ENCODE measurements around the gene MS4A15.
"Not testable (repeated sequence)": the region's sequence is repeated elsewhere in the genome, so short reads cannot be mapped to it uniquely, and the experiment has no call there.

The MS4A15 gene

GRCh38 chr11:60810569-60810968 is 53.9 kb downstream of the MS4A15 start:
- TF ChIP-seq CSRNP3 (CRISPR knock-in tag; IDR thresholded peaks at IDR 0.05): no peak
- no peak for ATAC-seq

- no peak for ATAC-seq
- no peak for TF ChIP-seq RARB (CRISPR knock-in tag; IDR thresholded peaks at IDR 0.05)
- no peak for TF ChIP-seq OSR1 (CRISPR knock-in tag; IDR thresholded peaks at IDR 0.05)
- TF ChIP-seq ZNF70 (CRISPR knock-in tag; IDR thresholded peaks at IDR 0.05): no peak
- TF ChIP-seq ZC3H10 (CRISPR knock-in tag; IDR thresholded peaks at IDR 0.05): no peak
- no peak for TF ChIP-seq PPARA (CRISPR knock-in tag; IDR thresholded peaks at IDR 0.05; ENCODE audit: borderline replicate concordance)
- TF ChIP-seq CSRNP3 (CRISPR knock-in tag; IDR thresholded peaks at IDR 0.05): no peak
- no peak for TF ChIP-seq CSDC2 (CRISPR knock-in tag; IDR thresholded peaks at IDR 0.05)
- no peak for TF ChIP-seq GLIS3 (CRISPR knock-in tag; IDR thresholded peaks at IDR 0.05)
- TF ChIP-seq TOX (CRISPR knock-in tag; IDR thresholded peaks at IDR 0.05; ENCODE audit: borderline replicate concordance): no peak
Measured at GRCh38 chr11:60813324-60813723, 56.7 kb downstream of the MS4A15 start.

GRCh38 chr11:60814112-60814511 is 57.4 kb downstream of the MS4A15 start:
- ATAC-seq: no peak
- TF ChIP-seq BACH2 (CRISPR knock-in tag; IDR thresholded peaks at IDR 0.05; ENCODE audit: borderline replicate concordance) (no peak), ESRRG (CRISPR knock-in tag; IDR thresholded peaks at IDR 0.05) (no peak)

GRCh38 chr11:60816590-60817157 is 60.0 kb downstream of the MS4A15 start:
- TF ChIP-seq BACH2 (CRISPR knock-in tag; IDR thresholded peaks at IDR 0.05; ENCODE audit: borderline replicate concordance) (no peak), ZNF565 (CRISPR knock-in tag; conservative IDR thresholded peaks at IDR 0.05; ENCODE audit: low read depth) (no peak), RARB (CRISPR knock-in tag; IDR thresholded peaks at IDR 0.05) (no peak), SNAI2 (CRISPR knock-in tag; IDR thresholded peaks at IDR 0.05) (no peak), TOX (CRISPR knock-in tag; IDR thresholded peaks at IDR 0.05; ENCODE audit: borderline replicate concordance) (no peak)
- no peak for ATAC-seq

- ATAC-seq: no peak
- no peak for TF ChIP-seq ESRRG (CRISPR knock-in tag; IDR thresholded peaks at IDR 0.05)
- no peak for TF ChIP-seq POU6F1 (CRISPR knock-in tag; IDR thresholded peaks at IDR 0.05; ENCODE audit: borderline replicate concordance, low read depth)
- no peak for TF ChIP-seq CREB5 (CRISPR knock-in tag; IDR thresholded peaks at IDR 0.05; ENCODE audit: low read depth)
Measured at GRCh38 chr11:60818057-60818456, 61.4 kb downstream of the MS4A15 start.

- no peak for TF ChIP-seq TOX (CRISPR knock-in tag; IDR thresholded peaks at IDR 0.05; ENCODE audit: borderline replicate concordance)
- no peak for ATAC-seq
Measured at GRCh38 chr11:60821827-60822599, 65.3 kb downstream of the MS4A15 start.

- ATAC-seq: not testable (repeated sequence)
Measured at GRCh38 chr11:60823745-60824306, 67.2 kb downstream of the MS4A15 start.
